Astrocyte (in vitro differentiated cells and primary cell): ENCODE results near the gene ADGRF5.
"Not testable (repeated sequence)": the region's sequence is repeated elsewhere in the genome, so short reads cannot be mapped to it uniquely, and the experiment has no call there.

Experiments
- CTCF ChIP-seq: IDR thresholded peaks from 2 replicates; pipeline ENCODE4 v1.5.1; 2011; ENCODE audit warnings: low read depth, mild to moderate bottlenecking, inconsistent platforms, low read length, moderate library complexity; ENCODE audit not compliant: insufficient read depth
- EZH2 ChIP-seq: IDR thresholded peaks from 2 replicates; pipeline ENCODE4 v1.6.1; 2012; ENCODE audit warnings: mild to moderate bottlenecking, low read length, inconsistent platforms; ENCODE audit not compliant: insufficient read depth

DNA sequence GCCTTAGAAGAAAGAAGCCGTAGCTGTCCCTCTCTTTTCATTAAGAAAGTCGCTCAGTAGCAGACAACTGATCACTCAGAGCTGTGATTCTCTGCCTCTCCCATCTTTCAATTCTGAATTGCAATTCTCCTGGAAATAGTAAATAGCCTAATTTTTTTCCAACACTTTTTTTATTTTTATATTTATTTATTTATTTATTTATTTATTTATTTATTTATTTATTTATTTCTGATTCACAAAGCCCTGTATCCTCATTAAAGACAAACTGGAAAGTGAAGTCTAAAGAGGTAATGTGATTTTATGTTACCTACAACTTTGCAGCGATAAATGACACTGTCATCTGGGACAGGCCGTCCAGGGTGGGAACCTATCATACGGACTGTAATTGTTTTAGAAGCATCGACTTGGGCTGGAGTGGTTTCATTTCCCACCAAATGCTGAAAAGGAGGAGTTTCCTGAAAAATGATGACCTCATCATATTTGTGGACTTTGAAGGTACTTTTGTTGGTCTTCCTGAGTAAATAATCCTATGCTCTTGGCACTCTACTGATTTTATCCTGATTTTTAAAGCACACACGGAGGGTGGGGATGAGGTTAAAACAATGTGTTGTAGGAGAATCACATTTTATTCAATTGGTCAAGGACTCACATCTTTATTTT, 87.4 kb downstream of the ADGRF5 start:
- not testable (repeated sequence) for TF ChIP-seq EZH2, CTCF
